Adrenal gland (tissue), 12 donors: ENCODE data around the gene MYO1A. TPM values are rescaled to one million over a fixed set of nuclear protein-coding genes. Genes with fewer than 3 reads are reported as not detected.
"Not testable (repeated sequence)": the region's sequence is repeated elsewhere in the genome, so short reads cannot be mapped to it uniquely, and the experiment has no call there.

Source experiments
- DNase-seq, 7 donors: peaks; one replicate each; pipeline ENCODE4 v3.0.0-alpha.2; 2019 to 2020
- H3K27ac ChIP-seq, 5 donors: fragments of 200-600 bp; sonication (generic) in 4 of 5; 1 replicate in 3 of 5; 2 replicates in 2 of 5; pipeline versions ENCODE4 v1.5.1 to v1.8.0; 2016 to 2020; ENCODE audit warnings: mild to moderate bottlenecking in 1 of 5
- H3K27me3 ChIP-seq: fragments of 200-600 bp; 2 replicates; pipeline ENCODE4 v1.8.0; 2021
- H3K36me3 ChIP-seq, 2 donors: fragments of 200-600 bp; replicated peaks in 1 of 2; 1 replicate in 1 of 2; 2 replicates in 1 of 2; pipeline versions ENCODE4 v1.5.1 to v1.8.0; 2018 to 2022
- H3K4me1 ChIP-seq, 2 donors: fragments of 200-600 bp; replicated peaks in 1 of 2; 1 replicate in 1 of 2; 2 replicates in 1 of 2; pipeline versions ENCODE4 v1.5.1 to v1.8.0; 2018 to 2021
- H3K4me3 ChIP-seq, 4 donors: fragments of 200-600 bp; sonication (generic) in 3 of 4; one replicate each; pipeline ENCODE4 v1.5.1; 2016 to 2018
- H3K9me3 ChIP-seq, 3 donors: fragments of 200-600 bp; sonication (generic) in 1 of 3; replicated peaks in 1 of 3; 1 replicate in 2 of 3; 2 replicates in 1 of 3; pipeline versions ENCODE4 v1.5.1 to v1.8.0; 2016 to 2021
- CTCF ChIP-seq, 6 experiments: fragments of 450-650 bp in 4 of 6; fragments of 200-600 bp in 2 of 6; sonication (generic) in 1 of 6; IDR thresholded peaks; 1 replicate in 5 of 6; 2 replicates in 1 of 6; pipeline versions ENCODE4 v1.5.1 to v1.8.0; 2016 to 2021; ENCODE audit warnings: antibody characterized with exemption in 6 of 6, mild to moderate bottlenecking in 2 of 6, moderate library complexity in 1 of 6
- POLR2A ChIP-seq, 2 donors: fragments of 450-650 bp; IDR thresholded peaks; one replicate each; pipeline ENCODE4 v1.6.1; 2017; ENCODE audit warnings: antibody characterized with exemption in 2 of 2, mild to moderate bottlenecking in 2 of 2, moderate library complexity in 1 of 2
- WGBS, 4 donors: extraction: QIAGEN DNeasy Blood & Tissue Kit in 2 of 4; methylation state at CpG; one replicate each; pipeline versions ENCODE4 v1.1.5 to v1.1.7; 2013 to 2017; 5-methylcytosine and 5-hydroxymethylcytosine counted together
- intact Hi-C, 2 donors: fragments of 100-400 bp; cut with DNase I; formaldehyde crosslinking; loops; one replicate each; pipeline versions ENCODE4 v1.14.1 to v1.15.0; 2022 to 2023
- polyA plus RNA-seq, 3 donors: library from polyadenylated mRNA; stranded (reverse); fragments of 200-250 nt in 2 of 3; fragments of 350-450 nt in 1 of 3; fragmentation: Illumina TruSeq in 1 of 3; extraction: RNeasy Lipid Tissue Mini Kit (QIAGEN cat#74804) in 1 of 3; gene quantifications; one replicate each; pipeline ENCODE4 v1.2.3, GENCODE V29; 2013 to 2014
- total RNA-seq, 9 donors: library from RNA; depleted of rRNA in 4 of 9; stranded (reverse); fragments of >200 nt in 4 of 9; fragments of 120-200 nt in 1 of 9; fragmentation: NEBNext Ultra II Directional in 1 of 9; extraction: Animal tissue kit (Norgen Biotek cat#: 25700) in 1 of 9; gene quantifications; one replicate each; pipeline versions ENCODE4 v1.1.0 to v1.2.4, GENCODE V29; 2013 to 2023
- donor health status: healthy with polysubstance abuse.
- donor health status: Bipolar disorder and iron deficiency.
- donor health status: DM: yes; HTN: yes; CAD: no.
- donor health status: DM: no; HTN: no; CAD: no.
- donor health status: DM: no; HTN: no; CAD: no.
- donor health status: DM: yes; HTN: yes; CAD: no.

Gene MYO1A
- total and polyA plus RNA-seq, 12 donors = under 0.01 to 1.6 (median 0.53) TPM; not detected in 1

- Histone ChIP-seq H3K36me3 (no peaks in the 10 kb centered on the region), H3K4me1 (peaks cover 12 to 19% of the 10 kb centered on the region in 2 donors), H3K27me3 (no peaks in the 10 kb centered on the region), H3K27ac (peak overlapping the region in 2 of 5 donors; percentile 74 to 83), H3K4me3 (no peak overlapping the region), H3K9me3 (no peaks in the 10 kb centered on the region)
- TF ChIP-seq CTCF (IDR thresholded peaks at IDR 0.05) (no peak), POLR2A (IDR thresholded peaks at IDR 0.05) (no peak)
- WGBS, 4 donors = 50 to 69% (median 67%) methylated on average over 1 of the region's 1 CpG
- intact Hi-C loops = loop anchor here in 1 of 2 donors (5.0 to 10.0 kb wide), 2 partner anchors 32 to 105 kb away; partner anchors contain the start of gene STAT6
- no peak for DNase-seq
These were observed 29.9 kb upstream of the MYO1A start for GRCh38 chr12:57079821-57080220.

DNA sequence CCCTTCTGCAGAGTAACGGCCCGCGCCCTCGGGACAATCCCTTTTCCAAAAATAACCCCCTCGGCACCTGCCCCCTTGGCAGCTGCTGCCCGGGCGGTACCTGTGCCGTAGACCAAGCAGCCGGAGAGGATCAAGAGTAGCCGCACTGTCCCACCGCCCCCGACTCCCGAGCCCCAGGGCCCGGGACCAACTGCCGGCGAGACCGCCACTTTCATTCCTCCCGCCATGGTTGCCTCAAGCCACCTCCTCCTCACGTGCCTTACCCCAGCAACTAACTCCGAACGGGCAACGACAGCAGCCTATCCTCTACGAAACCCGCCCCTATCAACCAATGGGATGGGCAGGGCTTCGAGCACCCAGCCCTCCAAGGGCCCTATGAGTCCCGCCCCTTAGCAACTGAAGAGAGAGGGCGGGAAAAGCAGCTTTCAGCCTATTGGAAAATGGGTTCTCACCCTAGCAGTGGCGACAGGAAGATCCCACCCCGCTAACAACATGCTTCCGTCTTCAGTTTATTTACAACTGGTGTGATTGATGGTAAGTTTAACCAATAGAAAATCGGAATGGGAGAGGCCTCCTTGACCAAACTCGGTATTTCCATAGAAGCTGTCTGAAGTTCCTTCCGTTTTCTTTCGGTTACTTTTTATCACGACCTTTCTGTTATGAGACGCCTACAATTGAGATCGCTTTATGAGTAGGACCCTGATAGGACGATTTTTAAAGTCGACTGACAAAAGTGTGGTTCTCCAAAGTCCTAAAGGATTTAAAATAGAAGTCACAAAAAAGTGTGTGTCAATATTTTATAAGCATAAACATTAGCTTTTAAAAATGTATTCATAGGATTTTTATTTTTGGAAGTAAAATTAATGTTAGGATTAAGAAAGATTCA, 28.8 kb upstream of the MYO1A start, which contains the start of gene NEMP1:
TSS of gene NEMP1 (minus strand) at position 273 of the 886 bp plus-strand sequence. CDS start at position 227, 46 bp downstream.
- peak within 1 kb of the TSS in 3 of 4 donors; percentile 54 to 77 (median 64) for H3K4me3 ChIP-seq
- peak within 1 kb of the TSS; percentile 23 to 83 (median 73) for H3K27ac ChIP-seq
- WGBS, 4 donors = 0 to 1% (median 0%) methylated on average over 24 to 39 of the region's 39 CpGs
- no peaks in the 10 kb centered on the region for H3K9me3 ChIP-seq
- no peak for TF ChIP-seq CTCF (IDR thresholded peaks at IDR 0.05)
- peak in 1 of 2 donors; percentile 63 for TF ChIP-seq POLR2A (IDR thresholded peaks at IDR 0.05)
- no peaks in the 10 kb centered on the region for H3K36me3 ChIP-seq
- intact Hi-C loops = loop anchor here in 1 of 2 donors (5.0 to 10.0 kb wide), 2 partner anchors 34 to 106 kb away; partner anchors contain the start of gene STAT6
- H3K4me1 ChIP-seq = peaks cover 12 to 19% of the 10 kb centered on the region in 2 donors
- no peaks in the 10 kb centered on the region for H3K27me3 ChIP-seq
- DNase-seq = peak; percentile 96 to 100 (median 99)

- DNase-seq, H3K27me3 ChIP-seq, H3K27ac ChIP-seq, H3K9me3 ChIP-seq, H3K4me3 ChIP-seq: not testable (repeated sequence)
- peaks cover 13 to 16% of the 10 kb centered on the region in 2 donors for H3K4me1 ChIP-seq
- peaks cover 0 to 11% of the 10 kb centered on the region in 2 donors for H3K36me3 ChIP-seq
- intact Hi-C loops = loop anchor here in 1 of 2 donors (10.0 kb wide), 1 partner anchor 111 kb away; no protein-coding TSS in a partner anchor
- 96 to 98% (median 97%) methylated on average over 6 of the region's 6 CpGs for WGBS, 4 donors
These were observed 23.9 kb upstream of the MYO1A start for GRCh38 chr12:57073566-57074450.

- H3K4me1 ChIP-seq = peaks cover 8 to 10% of the 10 kb centered on the region in 2 donors
- intact Hi-C loops = loop anchor here in 1 of 2 donors (10.0 kb wide), 1 partner anchor 112 kb away; no protein-coding TSS in a partner anchor
- peaks cover 0 to 11% of the 10 kb centered on the region in 2 donors for H3K36me3 ChIP-seq
- TF ChIP-seq CTCF (IDR thresholded peaks at IDR 0.05) (no peak), POLR2A (IDR thresholded peaks at IDR 0.05) (no peak)
- no peaks in the 10 kb centered on the region for H3K27me3 ChIP-seq
- WGBS, 4 donors = 81 to 93% (median 86%) methylated on average over 2 of the region's 2 CpGs
- H3K4me3 ChIP-seq = no peak overlapping the region
- no peak for DNase-seq
- H3K9me3 ChIP-seq = no peaks in the 10 kb centered on the region
- no peak overlapping the region for H3K27ac ChIP-seq
These were observed 22.7 kb upstream of the MYO1A start for GRCh38 chr12:57072661-57073060.
